ENCODE results near the gene ZNF292. TPM values are rescaled to one million over a fixed set of nuclear protein-coding genes. Genes with fewer than 3 reads are reported as not detected.
"Not testable (repeated sequence)": the region's sequence is repeated elsewhere in the genome, so short reads cannot be mapped to it uniquely, and the experiment has no call there.

Gene ZNF292
- total RNA-seq, 2 experiments from 2014 or later: 42.6 to 45.9 TPM

GRCh38 chr6:87297119-87297518, 141.8 kb downstream of the ZNF292 start:
- Mint-ChIP-seq H3K36me3 (no peaks in the 10 kb centered on the region), H3K4me1 (no peaks in the 10 kb centered on the region), H3K27ac (no peak overlapping the region), H3K4me3 (no peak overlapping the region), H3K27me3 (peaks cover 34% of the 10 kb centered on the region), H3K9me3 (no peaks in the 10 kb centered on the region)
- DNase-seq: no peak

- not testable (repeated sequence) for H3K4me1 Mint-ChIP-seq, H3K4me3 Mint-ChIP-seq, H3K9me3 Mint-ChIP-seq, DNase-seq, H3K27ac Mint-ChIP-seq, H3K36me3 Mint-ChIP-seq
- peaks cover 37% of the 10 kb centered on the region for H3K27me3 Mint-ChIP-seq
Observed at GRCh38 chr6:87301277-87301676, 145.9 kb downstream of the ZNF292 start.

DNA sequence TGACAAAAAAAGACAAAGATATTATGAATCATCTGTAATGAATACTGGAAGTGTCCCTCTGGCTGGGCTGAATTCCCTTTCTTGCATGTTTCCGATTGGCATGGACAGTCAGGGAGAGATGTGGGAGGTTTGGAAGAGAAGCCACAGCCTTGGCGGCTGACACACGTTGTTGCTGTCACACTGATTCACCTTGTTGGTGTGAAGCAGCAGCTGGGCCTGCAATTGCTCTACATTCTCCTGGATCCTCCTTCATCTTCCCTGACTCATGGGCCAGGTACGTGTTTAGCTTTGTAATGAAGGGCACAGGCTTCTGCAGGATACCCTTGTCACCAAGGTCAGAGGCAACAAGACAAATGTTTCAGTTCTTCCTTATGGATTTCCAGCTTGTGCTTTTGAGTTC, 153.6 kb downstream of the ZNF292 start:
- Mint-ChIP-seq H3K27ac (no peak overlapping the region), H3K4me1 (no peaks in the 10 kb centered on the region), H3K36me3 (no peaks in the 10 kb centered on the region), H3K9me3 (peaks cover 6% of the 10 kb centered on the region), H3K27me3 (peaks cover 14% of the 10 kb centered on the region), H3K4me3 (no peak overlapping the region)
- DNase-seq: no peak

- Mint-ChIP-seq H3K36me3 (no peaks in the 10 kb centered on the region), H3K9me3 (no peaks in the 10 kb centered on the region), H3K4me3 (no peak overlapping the region), H3K27me3 (peaks cover 20% of the 10 kb centered on the region), H3K4me1 (no peaks in the 10 kb centered on the region), H3K27ac (no peak overlapping the region)
- DNase-seq: no peak
Observed at GRCh38 chr6:87312860-87313259, 157.5 kb downstream of the ZNF292 start.

Other genes starting within 250 kb of the ZNF292 start
- gene HTR1E, start 218.0 kb upstream of the ZNF292 start, total RNA-seq: not detected
- gene CGA, start 60.5 kb upstream of the ZNF292 start, total RNA-seq: not detected
- 1 to 10 TPM; 8.1 to 9.6 TPM for gene SMIM8, start 167.0 kb downstream of the ZNF292 start, total RNA-seq
- not detected for gene GJB7, start 173.7 kb downstream of the ZNF292 start, total RNA-seq
- gene C6orf163, start 189.2 kb downstream of the ZNF292 start, total RNA-seq: 1 to 10 TPM in 1 of 2 experiments, under 1 TPM in 1; 0.98 to 1.5 TPM

Measured in activated naive CD8-positive, alpha-beta T cell treated with anti-CD3 and anti-CD28 coated beads for 36 hours (primary cell).